ES-I3 (cell line): Measurements from ENCODE around the gene ELMOD3.
"Not testable (repeated sequence)": the region's sequence is repeated elsewhere in the genome, so short reads cannot be mapped to it uniquely, and the experiment has no call there.

Source experiments
- H3K36me3 ChIP-seq: 2 replicates; pipeline ENCODE4 v1.6.1; 2013; ENCODE audit warnings: mild to moderate bottlenecking, low read length, control low read depth, moderate library complexity; ENCODE audit not compliant: insufficient read depth
- H3K4me1 ChIP-seq: 2 replicates; pipeline ENCODE4 v1.6.1; 2013; ENCODE audit warnings: mild to moderate bottlenecking, control low read depth, low read length; ENCODE audit not compliant: insufficient read depth
- H3K9ac ChIP-seq: 2 replicates; pipeline ENCODE4 v1.6.1; 2013; ENCODE audit warnings: low read depth, mild to moderate bottlenecking, low read length, moderate library complexity
- H3K9me3 ChIP-seq: 2 replicates; pipeline ENCODE4 v1.6.1; 2013; ENCODE audit warnings: mild to moderate bottlenecking, low read length, moderate library complexity; ENCODE audit not compliant: control insufficient read depth, insufficient read depth

Gene ELMOD3

DNA sequence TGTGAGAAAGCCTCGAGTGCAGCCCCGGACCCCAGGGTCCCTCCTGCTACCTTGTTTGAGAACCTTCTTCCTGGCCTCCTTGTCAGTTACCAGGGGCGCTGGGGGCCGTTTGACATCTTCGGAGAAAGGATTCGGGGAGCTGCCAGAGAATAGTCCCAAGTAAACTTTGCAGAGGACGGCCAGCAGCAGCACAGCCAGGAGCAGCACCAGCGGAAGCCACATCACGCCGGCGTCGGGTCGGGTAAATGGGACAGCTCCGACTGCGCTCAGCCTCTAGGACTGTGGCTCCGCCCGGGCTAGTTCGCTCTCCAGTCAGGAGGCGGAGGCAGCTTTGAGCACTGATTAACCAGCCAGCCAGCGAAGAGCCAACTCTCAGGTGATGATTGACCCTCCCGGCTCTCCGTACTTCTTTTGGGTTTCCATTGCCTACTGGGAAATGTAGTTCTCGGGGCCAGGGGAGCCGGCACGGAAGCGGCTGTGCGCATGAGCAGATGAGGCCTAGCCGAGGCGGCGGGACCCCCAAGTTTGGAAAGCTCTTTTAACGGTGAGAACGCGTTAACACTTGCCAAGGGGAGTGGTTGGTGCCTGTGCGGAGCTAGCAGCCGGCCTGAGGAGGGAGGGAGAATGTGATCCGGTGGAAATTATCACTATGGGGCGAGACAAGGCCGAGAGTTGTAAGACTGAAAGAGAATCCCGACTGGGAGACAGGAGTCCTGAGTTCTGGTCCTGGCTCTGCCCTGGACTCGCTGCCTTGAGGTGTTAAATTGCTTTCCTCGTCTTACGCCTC, at the start of gene ELMOD3, which contains the start of gene RETSAT:
ELMOD3 (plus strand) TSS at position 484 of the 787 bp plus-strand sequence. CDS start 2,430 bp downstream, outside the sequence.
RETSAT (minus strand) TSS at position 243 of the 787 bp plus-strand sequence; CDS start at position 222, 21 bp downstream.
- 0 out of 2 replicates have a peak, but pooled peaks cover 5% of the 10 kb centered on the region for H3K4me1 ChIP-seq
- H3K36me3 ChIP-seq = peaks cover 7% of the 10 kb centered on the region; the same call in 1 of the 2 replicates
- H3K9ac ChIP-seq = peak within 1 kb of the TSS; percentile 96
- H3K9me3 ChIP-seq = no peaks in the 10 kb centered on the region

DNA sequence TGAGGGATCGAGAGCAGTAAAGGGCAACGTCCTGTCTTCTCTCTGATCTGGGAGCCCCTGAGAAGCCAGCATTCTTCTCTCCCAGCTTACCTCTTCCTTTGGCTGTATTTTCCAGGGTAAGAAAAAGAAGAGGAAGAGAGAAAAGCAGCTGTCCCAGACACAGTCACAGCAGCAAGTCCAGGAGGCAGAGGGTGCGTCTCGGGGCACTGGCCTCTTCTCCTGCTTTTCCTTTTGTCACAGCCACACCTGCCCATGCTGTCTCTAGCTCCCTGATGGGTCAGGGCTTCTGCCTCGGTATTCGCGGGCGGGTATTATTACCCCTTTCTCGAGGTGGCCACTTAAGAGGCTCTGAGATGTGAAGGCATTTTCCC, 47.1 kb upstream of the ELMOD3 start:
- Histone ChIP-seq H3K9ac (no peak overlapping the region), H3K9me3 (no peaks in the 10 kb centered on the region), H3K4me1 (peaks cover 13% of the 10 kb centered on the region; the same call in 1 of the 2 replicates), H3K36me3 (peaks cover 5% of the 10 kb centered on the region; the same call in 1 of the 2 replicates)

DNA sequence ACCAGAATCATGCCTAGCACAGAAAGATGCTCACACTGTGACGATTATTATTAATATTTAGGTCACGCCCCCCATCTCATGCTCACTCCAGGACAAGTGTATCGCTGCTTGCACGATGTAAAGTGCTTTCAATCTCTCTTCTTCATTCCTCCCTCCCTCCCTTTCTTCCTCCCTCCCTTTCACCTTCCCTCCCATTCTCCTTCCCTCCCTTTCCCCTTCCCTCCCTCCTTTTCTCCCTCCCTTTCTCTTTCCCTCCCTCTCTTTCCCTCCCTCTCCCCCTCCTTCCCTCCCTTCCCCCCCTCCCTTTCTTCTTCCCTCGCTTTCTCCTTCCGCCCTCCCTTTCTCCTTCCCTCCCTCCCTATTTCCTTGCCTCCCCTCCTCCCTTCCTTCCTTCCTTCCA, 46.4 kb upstream of the ELMOD3 start:
- Histone ChIP-seq H3K9me3 (no peaks in the 10 kb centered on the region), H3K4me1 (peaks cover 13% of the 10 kb centered on the region; the same call in 1 of the 2 replicates), H3K9ac (no peak overlapping the region), H3K36me3 (peaks cover 5% of the 10 kb centered on the region; the same call in 1 of the 2 replicates)

DNA sequence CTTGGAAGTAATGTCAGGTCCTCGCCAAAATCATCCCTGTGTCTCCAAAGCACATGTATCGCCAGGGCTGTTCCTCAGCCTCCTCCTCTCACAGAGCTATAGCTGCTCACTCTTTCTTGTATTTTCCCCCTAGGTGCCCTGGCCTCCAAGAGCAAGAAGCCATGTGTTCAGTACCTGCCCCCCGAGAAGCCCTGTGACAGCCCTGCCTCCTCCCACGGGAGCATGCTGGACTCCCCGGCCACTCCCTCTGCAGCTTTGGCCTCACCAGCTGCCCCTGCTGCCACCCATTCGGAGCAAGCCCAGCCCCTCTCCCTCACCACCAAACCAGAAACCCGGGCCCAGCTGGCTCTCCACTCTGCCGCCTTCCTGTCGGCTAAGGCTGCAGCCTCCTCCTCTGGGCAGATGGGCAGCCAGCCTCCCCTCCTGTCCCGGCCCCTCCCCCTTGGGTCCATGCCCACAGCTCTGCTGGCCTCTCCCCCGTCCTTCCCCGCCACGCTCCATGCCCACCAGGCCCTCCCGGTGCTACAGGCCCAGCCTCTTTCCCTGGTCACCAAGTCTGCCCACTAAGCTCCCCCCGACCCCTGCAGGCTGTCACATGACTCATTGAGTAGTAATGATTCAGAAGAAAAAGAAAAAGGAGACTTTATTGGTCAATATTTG, 45.5 kb upstream of the ELMOD3 start:
- Histone ChIP-seq H3K9ac (no peak overlapping the region), H3K4me1 (peaks cover 13% of the 10 kb centered on the region; the same call in 1 of the 2 replicates), H3K36me3 (peaks cover 5% of the 10 kb centered on the region; the same call in 1 of the 2 replicates), H3K9me3 (no peaks in the 10 kb centered on the region)

DNA sequence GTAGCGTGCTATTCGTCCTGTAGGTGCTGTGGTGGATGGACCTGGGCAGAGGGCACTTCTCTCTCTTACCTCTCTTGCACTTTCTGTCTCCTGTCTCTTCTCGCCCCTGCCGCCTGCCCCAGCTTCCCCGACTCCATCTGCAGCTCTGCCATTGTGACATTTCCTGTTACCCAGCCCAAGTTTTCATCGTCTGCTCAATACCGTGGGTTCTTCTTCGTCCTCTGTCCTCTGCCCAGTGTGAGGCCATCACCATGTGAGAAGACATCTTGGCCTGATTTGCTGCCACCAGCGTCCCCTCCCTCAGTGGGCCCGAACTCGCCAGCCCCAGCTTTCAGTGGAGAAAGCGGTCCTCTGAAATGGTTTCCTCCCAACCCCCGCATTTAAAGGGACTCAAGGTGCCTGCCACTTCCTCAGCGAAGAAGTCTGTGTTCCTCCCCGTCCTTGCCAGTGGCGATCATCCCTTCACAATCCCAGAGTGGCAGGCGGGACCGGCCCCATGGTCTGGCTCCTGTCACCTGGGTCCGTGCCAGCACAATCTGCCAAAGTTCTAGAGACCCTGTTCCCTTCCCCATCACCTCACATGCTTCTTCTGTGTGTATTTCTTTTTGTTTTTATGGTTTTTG, 44.8 kb upstream of the ELMOD3 start:
- Histone ChIP-seq H3K9me3 (no peaks in the 10 kb centered on the region), H3K4me1 (peaks cover 13% of the 10 kb centered on the region; the same call in 1 of the 2 replicates), H3K9ac (no peak overlapping the region), H3K36me3 (0 out of 2 replicates have a peak, but pooled peaks cover under 1% of the 10 kb centered on the region)

DNA sequence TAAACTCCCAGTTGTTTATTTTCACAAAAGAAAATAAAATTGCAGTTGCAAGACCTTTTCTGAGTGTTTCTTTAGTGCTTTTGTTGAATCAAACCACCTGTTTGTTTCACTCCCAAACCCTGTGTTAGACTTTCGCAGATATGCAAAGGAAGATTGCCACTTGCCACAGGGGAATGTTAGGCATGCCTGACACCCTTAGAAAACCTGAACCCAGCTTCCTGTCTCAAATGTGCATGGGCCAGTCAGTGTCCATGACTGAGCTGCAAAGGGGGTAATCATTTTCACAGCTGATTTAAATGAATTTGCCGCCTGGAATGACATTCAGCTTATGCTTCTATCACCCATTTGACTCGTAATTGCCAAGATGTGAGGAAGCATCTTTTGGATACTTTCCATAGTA, 44.2 kb upstream of the ELMOD3 start:
- Histone ChIP-seq H3K4me1 (peaks cover 13% of the 10 kb centered on the region; the same call in 1 of the 2 replicates), H3K9ac (no peak overlapping the region), H3K36me3 (no peaks in the 10 kb centered on the region), H3K9me3 (no peaks in the 10 kb centered on the region)

DNA sequence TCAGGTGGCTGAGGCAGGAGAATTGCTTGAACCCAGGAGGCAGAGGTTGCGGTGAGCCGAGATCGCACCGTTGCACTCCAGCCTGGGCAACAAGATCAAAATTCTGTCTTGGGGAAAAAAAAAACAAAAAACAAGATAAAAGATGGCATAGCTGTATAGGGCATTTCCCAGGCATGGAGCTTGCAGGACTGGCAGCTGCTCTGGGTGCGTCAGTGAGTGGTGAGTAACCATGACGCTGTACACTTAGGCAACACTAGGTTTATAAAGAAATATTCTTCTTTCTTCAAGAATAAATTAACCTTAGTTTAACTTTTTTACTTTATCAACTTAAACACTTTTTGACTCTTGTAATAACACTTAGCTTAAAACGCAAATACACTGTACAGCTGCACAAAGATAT, 42.2 kb upstream of the ELMOD3 start:
- Histone ChIP-seq H3K4me1 (peaks cover 13% of the 10 kb centered on the region; the same call in 1 of the 2 replicates), H3K9me3 (no peaks in the 10 kb centered on the region), H3K9ac (no peak overlapping the region), H3K36me3 (no peaks in the 10 kb centered on the region)

DNA sequence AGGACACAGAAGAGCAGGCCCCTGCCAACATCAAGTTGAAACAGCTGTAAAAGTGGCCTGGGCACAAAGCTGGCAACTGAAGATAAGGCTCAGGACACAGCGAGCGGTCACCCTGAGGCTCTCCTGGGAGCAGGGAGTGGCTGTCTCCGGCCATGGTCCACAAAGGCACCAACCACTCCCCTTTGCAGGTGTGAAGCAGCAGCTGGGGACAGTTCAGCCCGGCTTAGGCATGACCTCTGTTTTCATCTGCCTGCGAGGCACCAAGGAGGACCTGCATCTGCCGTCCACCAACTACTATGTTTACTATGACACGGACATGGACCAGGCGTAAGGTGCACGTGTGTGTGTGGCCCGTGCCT, 39.7 kb upstream of the ELMOD3 start:
- Histone ChIP-seq H3K4me1 (peaks cover 5% of the 10 kb centered on the region; the same call in 1 of the 2 replicates), H3K36me3 (peaks cover 3% of the 10 kb centered on the region; the same call in 1 of the 2 replicates), H3K9ac (no peak overlapping the region), H3K9me3 (no peaks in the 10 kb centered on the region)

DNA sequence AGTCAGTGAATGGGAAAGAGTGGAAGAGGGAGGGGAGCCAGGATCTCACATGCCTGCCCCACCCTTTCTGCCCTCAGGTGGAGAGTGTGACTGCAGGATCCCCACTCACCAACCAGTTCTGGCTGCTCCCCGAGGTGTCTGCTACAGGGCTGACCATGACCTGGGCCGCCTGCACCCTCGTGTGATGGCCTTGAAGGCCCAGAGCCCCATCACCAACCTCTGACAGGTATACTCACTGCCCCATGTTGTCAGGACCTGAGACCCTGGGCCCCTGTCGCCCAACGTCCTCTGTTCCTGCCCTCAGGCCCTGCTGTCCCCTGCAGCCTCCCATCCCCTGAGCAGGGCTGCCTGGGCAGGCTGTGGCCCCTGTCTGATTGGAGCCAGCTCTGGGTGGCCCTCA, 38.6 kb upstream of the ELMOD3 start:
- not testable (repeated sequence) for H3K4me1 ChIP-seq, H3K9me3 ChIP-seq, H3K36me3 ChIP-seq, H3K9ac ChIP-seq

DNA sequence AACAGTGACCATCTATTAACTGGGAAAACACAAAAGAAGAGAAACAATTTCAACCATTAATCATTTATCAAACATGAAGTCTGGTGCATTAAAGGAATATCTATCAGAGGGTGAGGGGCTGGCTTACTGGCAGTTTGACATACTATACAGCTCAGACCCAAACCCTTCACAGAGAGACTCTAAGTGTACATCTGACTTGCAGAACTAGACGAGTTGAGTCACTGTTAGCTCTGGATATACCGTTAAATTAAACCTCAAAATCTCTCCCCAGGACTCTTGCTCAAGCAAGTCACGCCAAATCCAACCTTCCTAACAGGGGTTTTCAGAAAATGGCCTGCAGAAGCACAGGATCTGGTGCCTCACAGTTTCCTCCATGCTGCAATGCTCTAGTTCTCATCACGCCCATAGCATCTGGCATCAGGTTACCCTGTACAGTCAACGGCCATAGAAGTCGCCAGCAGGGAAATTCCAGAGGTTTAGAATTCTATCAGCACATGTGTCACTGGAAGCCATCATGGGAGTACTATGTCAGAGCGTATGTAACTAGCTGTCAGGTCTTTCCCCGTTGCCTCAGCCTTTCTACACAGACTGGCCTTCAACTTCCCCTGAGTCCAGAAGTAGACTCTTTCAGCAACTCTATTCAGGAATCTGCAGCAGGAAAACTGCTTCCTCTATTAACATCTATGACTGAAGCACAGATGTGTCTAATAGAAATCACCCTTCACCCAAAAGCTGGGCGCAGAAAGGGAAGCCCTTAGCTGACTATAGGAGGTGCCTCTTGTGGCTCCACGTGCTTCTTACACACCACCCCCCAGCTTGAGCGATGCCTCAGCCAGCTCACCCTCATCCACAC, 36.1 kb upstream of the ELMOD3 start:
- Histone ChIP-seq H3K9ac (no peak overlapping the region), H3K36me3 (peaks cover 3% of the 10 kb centered on the region; the same call in 1 of the 2 replicates), H3K4me1 (no peaks in the 10 kb centered on the region; the same call in 1 of the 2 replicates), H3K9me3 (no peaks in the 10 kb centered on the region)

DNA sequence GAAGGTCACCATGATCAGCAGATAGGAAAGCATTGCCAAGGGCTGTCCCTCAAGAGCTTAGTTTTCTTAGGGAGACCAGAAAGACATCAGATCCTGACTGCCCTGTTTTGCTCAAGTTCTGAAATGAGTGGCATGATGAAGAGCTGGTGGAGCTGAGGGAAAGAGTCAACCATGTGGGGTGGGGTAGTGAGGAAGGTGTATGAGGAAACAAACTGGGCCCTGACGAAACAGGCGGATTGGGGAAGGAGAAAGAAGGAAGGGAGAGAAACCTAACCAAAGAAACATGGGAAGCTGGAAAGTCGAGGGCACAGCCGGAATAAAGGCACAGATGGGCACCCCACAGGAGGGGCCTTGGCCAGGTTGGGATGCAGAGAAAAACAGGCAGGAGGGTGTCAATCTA, 34.8 kb upstream of the ELMOD3 start:
- H3K9ac ChIP-seq = no peak overlapping the region
- no peaks in the 10 kb centered on the region for H3K4me1 ChIP-seq
- H3K36me3 ChIP-seq = peaks cover 6% of the 10 kb centered on the region; the same call in 1 of the 2 replicates
- no peaks in the 10 kb centered on the region for H3K9me3 ChIP-seq

DNA sequence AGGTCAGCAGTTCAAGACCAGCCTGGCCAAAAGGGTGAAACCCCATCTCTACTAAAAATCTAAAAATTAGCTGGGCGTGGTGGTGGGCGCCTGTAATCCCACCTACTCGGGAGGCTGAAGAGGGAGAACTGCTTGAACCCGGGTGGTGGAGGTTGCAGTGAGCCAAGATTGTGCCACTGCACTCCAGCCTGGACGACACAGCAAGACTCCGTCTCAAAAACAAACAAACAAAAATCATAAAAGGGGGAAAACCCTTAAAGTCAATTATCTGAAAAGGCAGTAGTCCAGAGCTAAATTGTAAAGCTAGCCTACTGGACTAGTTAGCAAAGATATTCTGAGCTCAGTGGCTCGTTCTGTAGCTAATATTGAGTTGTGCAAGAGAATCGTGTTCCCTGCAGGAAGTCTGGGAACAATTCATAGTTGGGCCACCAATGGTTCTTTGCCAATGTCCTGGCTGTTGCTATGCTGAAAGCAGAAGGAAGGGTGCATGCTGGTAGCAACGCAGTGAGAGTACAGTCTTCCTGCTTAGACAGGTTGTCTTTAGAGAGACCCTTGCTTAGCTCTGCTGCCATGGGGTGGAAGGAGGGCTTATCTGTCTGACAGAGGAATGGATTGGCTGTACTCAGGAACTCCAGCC, 31.1 kb upstream of the ELMOD3 start:
- Histone ChIP-seq H3K36me3 (peaks cover 5% of the 10 kb centered on the region; the same call in 1 of the 2 replicates), H3K9me3 (no peaks in the 10 kb centered on the region), H3K9ac (no peak overlapping the region), H3K4me1 (0 out of 2 replicates have a peak, but pooled peaks cover 5% of the 10 kb centered on the region)

DNA sequence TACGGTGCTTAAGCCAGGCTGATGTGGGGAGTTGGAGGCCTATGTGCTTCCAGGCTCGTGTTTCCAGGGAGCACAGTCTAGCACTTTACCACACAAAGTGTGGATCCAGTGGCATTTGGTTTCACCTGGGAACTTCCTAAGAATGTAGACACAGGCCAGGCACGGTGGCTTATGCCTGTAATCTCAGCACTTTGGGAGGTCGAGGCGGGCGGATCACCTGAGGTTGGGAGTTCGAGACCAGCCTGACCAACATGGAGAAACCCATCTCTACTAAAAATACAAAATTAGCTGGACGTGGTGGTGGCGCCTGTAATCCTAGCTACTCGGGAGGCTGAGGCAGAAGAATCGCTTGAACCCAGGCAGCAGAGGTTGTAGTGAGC, 30.6 kb upstream of the ELMOD3 start:
- H3K9ac ChIP-seq, H3K9me3 ChIP-seq, H3K36me3 ChIP-seq, H3K4me1 ChIP-seq: not testable (repeated sequence)
